Pulmonary artery endothelial cell (primary cell): ENCODE measurements around the gene APBB1IP. TPM values are rescaled to one million over a fixed set of nuclear protein-coding genes. Genes with fewer than 3 reads are reported as not detected.
"Not testable (repeated sequence)": the region's sequence is repeated elsewhere in the genome, so short reads cannot be mapped to it uniquely, and the experiment has no call there.

Experiments
- DNase-seq: peaks from one replicate; pipeline ENCODE4 v3.0.0-alpha.2; 2011; ENCODE audit warnings: low read depth, low spot score
- total RNA-seq: library from RNA; depleted of rRNA; stranded (reverse); fragments of >200 nt; gene quantifications from 2 replicates; pipeline ENCODE4 v1.2.3, GENCODE V29; 2014

The APBB1IP gene
- total RNA-seq, 1 donor from 2014 or later = not detected

GRCh38 chr10:26474845-26475244 lies 36.7 kb downstream of the APBB1IP start:
- not testable (repeated sequence) for DNase-seq

- no peak for DNase-seq
Observed at GRCh38 chr10:26475386-26475785, 37.2 kb downstream of the APBB1IP start.

- DNase-seq = no peak
Observed at GRCh38 chr10:26477501-26477900, 39.4 kb downstream of the APBB1IP start.

- DNase-seq = no peak
Observed at GRCh38 chr10:26478061-26478460, 39.9 kb downstream of the APBB1IP start.

- no peak for DNase-seq
Observed at GRCh38 chr10:26479766-26480492, 41.8 kb downstream of the APBB1IP start.

GRCh38 chr10:26481315-26481692 lies 43.2 kb downstream of the APBB1IP start:
- no peak for DNase-seq

GRCh38 chr10:26481914-26482550 lies 43.9 kb downstream of the APBB1IP start:
- DNase-seq = no peak

GRCh38 chr10:26483554-26483953 lies 45.4 kb downstream of the APBB1IP start:
- no peak for DNase-seq

- no peak for DNase-seq
Observed at GRCh38 chr10:26485150-26485941, 47.2 kb downstream of the APBB1IP start.

GRCh38 chr10:26486304-26486703 lies 48.2 kb downstream of the APBB1IP start:
- no peak for DNase-seq

GRCh38 chr10:26486990-26487850 lies 49.1 kb downstream of the APBB1IP start:
- DNase-seq = no peak

GRCh38 chr10:26488344-26488743 lies 50.2 kb downstream of the APBB1IP start:
- DNase-seq = no peak

GRCh38 chr10:26489081-26489480 lies 50.9 kb downstream of the APBB1IP start:
- DNase-seq = no peak

GRCh38 chr10:26490367-26490766 lies 52.2 kb downstream of the APBB1IP start:
- DNase-seq = not testable (repeated sequence)

GRCh38 chr10:26491276-26491675 lies 53.1 kb downstream of the APBB1IP start:
- DNase-seq = no peak

- DNase-seq = no peak
Observed at GRCh38 chr10:26491934-26492333, 53.8 kb downstream of the APBB1IP start.

- not testable (repeated sequence) for DNase-seq
Observed at GRCh38 chr10:26492725-26493124, 54.6 kb downstream of the APBB1IP start.

GRCh38 chr10:26494018-26494417 lies 55.9 kb downstream of the APBB1IP start:
- no peak for DNase-seq

GRCh38 chr10:26499426-26499825 lies 61.3 kb downstream of the APBB1IP start:
- DNase-seq = no peak

GRCh38 chr10:26502986-26503385 lies 64.8 kb downstream of the APBB1IP start:
- DNase-seq = no peak

GRCh38 chr10:26503911-26504310 lies 65.8 kb downstream of the APBB1IP start:
- DNase-seq = no peak
